Esophagus squamous epithelium (tissue), 4 donors: Measurements from ENCODE around the gene FUBP3.

Experiments used
- POLR2A ChIP-seq, 4 donors: fragments of 450-650 bp; IDR thresholded peaks; one replicate each; pipeline ENCODE4 v1.6.1; 2017; ENCODE audit warnings: antibody characterized with exemption in 4 of 4, mild to moderate bottlenecking in 4 of 4, moderate library complexity in 3 of 4
- TF ChIP-seq, protein P1 (sequence below), 6 experiments: fragments of 450-650 bp in 4 of 6; fragments of 200-600 bp in 2 of 6; sonication (generic) in 2 of 6; IDR thresholded peaks; one replicate each; pipeline ENCODE4 v1.5.1; 2016 to 2019; ENCODE audit warnings: antibody characterized with exemption in 6 of 6, mild to moderate bottlenecking in 4 of 6, moderate library complexity in 4 of 6

DNA sequence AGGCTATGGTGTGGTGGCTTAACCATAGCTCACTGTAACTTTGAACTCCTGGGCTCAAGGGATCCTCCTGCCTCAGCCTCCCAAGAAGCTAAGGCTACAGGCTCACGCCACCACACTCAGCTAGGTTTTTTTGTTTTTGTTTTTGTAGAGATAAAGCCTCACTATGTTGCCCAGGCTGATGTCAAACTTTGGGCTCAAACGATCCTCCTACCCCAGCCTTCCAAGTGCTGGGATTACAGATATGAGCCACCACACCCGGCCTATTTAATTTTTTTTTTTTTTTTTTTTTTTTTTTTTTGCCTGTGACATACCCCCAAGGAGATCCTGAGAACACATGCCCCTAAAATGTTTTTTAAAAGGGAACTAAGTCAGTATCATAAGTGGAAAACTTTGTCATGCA, 10.4 kb downstream of the FUBP3 start:
- TF ChIP-seq, protein P1, sequence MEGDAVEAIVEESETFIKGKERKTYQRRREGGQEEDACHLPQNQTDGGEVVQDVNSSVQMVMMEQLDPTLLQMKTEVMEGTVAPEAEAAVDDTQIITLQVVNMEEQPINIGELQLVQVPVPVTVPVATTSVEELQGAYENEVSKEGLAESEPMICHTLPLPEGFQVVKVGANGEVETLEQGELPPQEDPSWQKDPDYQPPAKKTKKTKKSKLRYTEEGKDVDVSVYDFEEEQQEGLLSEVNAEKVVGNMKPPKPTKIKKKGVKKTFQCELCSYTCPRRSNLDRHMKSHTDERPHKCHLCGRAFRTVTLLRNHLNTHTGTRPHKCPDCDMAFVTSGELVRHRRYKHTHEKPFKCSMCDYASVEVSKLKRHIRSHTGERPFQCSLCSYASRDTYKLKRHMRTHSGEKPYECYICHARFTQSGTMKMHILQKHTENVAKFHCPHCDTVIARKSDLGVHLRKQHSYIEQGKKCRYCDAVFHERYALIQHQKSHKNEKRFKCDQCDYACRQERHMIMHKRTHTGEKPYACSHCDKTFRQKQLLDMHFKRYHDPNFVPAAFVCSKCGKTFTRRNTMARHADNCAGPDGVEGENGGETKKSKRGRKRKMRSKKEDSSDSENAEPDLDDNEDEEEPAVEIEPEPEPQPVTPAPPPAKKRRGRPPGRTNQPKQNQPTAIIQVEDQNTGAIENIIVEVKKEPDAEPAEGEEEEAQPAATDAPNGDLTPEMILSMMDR (IDR thresholded peaks at IDR 0.05): no peak
- TF ChIP-seq POLR2A (IDR thresholded peaks at IDR 0.05): no peak
